Measurements from ENCODE around the gene PACS2. TPM values are rescaled to one million over a fixed set of nuclear protein-coding genes. Genes with fewer than 3 reads are reported as not detected.

Gene PACS2
- total RNA-seq, 1 donor from 2014 or later, result 124 TPM

DNA sequence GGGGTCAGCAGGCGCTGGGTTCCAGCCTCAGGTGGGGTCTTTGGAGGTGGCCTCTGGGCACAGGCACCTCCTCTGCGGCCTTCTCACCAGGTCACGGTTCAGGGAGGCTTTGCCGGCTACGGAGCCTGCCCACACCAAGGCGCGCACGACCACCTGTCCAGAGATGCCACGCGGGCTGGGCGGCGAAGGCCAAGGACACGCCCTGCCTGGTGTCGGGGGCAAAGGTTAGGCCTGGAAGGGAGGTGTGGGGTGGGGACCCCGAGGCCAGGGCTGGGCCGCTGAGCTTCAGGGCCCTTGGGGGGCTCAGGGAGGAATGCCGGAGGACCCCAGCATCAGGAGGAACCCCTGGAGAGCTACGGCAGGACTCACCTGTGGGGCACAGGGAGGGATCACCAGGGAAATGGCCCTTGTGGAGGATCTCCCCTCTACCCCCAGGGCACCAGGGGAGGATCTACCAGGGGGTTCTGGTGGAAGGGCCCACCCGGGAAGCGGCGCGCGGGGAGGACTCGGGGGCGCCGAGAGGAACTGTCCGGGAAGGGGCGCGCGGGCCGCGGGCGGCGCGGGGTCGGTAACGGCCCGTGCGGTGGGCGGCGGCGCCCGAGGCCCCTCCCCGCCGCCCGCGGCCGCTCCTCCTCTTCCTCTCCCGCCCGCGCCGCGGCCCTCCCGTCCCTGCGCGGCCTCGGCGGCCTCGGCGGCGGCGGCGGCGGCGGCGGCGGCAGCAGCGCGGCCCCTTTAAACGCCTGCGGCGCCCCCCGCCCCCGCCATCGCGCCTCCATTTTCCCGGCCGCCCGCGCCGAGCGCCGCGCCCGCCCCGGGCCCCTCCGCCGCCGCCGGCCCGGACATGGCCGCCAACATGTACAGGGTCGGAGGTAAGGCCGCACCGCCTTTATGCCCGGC lies 104.9 kb downstream of the PACS2 start, which contains the start of gene MTA1:
TSS of gene MTA1 (plus strand) at position 633 of the 897 bp plus-strand sequence. CDS start at position 842, 209 bp downstream.
- no peak for DNase-seq (ENCODE audit: extremely low read depth, low read depth, low spot score)

DNA sequence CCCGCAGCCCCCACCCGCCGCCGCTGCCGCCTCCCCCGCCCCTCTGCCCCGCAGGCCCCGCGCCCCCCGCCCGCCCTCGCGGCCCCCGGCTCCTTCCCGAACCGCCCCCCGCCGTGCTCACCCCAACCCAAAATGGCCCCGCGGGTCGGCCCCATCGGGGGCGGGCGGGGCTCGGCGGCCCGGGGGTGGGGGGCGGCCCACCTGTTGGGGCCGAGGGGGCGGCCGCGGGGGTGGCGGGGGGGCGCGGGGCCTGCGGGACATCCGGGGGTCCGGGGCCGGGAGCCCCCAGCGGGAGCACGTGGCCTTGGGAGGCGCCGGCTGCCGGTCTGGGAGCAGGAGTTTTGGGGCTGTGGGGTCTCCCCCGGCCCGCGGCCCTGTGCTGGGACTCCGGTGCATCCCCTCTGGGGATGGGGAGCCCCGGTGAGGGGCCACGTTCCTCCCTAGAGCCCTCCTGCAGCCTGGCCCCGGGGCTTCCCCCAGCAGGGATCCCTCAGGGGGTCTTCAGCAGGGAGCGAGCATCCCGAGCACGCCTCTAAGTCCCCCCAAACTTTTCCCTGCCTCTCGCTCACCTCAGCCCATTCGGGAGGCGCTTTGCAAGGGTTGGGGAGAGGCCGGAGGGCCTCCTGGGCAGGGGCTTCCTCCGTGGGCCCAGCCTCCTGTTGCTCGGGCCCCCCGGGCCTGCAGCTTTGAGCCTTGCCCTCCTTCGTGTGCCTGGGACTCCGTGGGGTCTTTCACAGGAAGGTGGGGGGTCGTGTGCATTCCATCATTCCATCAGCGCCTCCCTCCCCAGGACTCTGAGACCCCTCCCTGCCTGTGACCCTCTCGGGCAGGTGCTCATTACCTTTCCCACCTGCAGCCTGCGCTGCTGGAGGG lies 105.8 kb downstream of the PACS2 start:
- DNase-seq (ENCODE audit: extremely low read depth, low read depth, low spot score), result no peak

DNA sequence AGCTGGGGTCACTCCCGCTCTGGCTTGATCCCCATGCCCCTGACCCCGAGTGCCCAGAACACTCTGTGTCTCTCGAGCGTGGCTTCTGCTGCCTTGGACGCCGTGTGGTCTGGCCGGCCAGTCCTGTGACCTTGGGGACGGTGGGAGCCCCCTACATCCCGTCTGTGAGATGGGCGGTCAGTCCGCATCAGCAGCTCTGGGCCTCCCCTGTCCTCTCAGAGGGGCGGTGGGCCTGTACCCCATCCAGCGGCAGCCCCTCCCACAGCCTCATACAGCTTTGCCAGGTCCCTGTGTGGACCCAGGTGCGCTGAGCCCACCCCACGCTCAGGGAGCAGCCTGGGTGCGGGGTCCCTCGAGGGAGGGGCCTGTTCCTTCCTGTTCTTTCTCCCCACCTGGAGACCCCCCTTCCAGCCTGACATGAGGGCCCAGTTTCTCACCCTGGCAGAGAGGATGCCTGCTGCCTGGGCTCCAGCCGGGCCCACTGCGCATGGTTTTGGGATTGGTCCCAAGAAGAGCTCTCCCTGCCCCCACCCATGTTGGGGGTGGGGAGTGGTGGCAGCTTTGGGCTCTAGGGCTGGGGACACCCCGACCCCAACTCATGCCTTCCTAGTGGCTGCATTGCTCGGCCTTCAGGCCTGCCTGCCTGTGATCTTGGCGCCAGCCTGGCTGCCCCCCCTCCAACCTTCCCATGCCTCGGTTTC lies 106.6 kb downstream of the PACS2 start:
- DNase-seq (ENCODE audit: extremely low read depth, low read depth, low spot score), result no peak

DNA sequence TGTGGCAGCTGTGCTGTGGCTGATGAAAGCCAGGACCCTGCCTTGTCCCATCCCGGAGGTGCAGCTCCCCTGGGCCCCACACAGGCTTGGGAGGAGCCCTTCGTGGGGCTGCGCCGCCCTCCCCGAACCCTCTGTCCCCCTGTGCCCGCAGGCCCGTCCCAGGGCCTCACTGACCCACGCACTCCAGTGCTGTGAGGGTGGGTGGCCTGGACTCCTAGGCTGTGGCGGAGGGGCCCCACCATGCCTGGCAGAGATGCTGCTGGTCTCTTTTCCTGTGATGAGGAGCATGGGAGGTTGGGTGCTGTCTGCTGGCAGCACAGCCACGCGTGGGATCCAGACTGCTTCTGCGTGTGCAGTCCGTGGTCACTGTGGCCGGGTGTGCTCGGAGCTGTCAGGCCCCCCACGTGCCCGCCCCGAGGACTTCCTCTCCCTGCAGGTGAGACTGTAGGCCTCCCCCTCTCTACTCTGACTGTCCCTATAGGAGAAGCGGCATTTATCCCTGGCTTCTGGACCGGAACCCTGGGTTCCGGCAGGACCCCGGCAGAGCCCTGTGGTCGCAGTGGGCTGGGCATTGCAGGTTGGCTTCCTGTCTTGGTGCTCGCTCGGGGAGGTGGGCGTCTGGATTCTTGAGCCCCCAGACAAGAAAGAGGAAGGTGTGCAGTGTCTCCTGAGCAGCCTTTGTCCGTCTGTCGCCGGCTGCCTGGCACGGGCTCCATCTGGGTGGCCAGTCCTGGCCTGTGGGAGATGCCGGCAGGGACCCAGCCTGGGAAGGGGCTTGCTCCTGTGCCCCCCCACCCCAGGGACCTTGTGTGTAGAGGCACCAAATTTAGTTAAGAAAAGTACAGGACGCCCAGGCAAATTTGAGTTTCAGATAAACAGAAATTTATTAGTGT lies 107.4 kb downstream of the PACS2 start:
- DNase-seq (ENCODE audit: extremely low read depth, low read depth, low spot score), result no peak

DNA sequence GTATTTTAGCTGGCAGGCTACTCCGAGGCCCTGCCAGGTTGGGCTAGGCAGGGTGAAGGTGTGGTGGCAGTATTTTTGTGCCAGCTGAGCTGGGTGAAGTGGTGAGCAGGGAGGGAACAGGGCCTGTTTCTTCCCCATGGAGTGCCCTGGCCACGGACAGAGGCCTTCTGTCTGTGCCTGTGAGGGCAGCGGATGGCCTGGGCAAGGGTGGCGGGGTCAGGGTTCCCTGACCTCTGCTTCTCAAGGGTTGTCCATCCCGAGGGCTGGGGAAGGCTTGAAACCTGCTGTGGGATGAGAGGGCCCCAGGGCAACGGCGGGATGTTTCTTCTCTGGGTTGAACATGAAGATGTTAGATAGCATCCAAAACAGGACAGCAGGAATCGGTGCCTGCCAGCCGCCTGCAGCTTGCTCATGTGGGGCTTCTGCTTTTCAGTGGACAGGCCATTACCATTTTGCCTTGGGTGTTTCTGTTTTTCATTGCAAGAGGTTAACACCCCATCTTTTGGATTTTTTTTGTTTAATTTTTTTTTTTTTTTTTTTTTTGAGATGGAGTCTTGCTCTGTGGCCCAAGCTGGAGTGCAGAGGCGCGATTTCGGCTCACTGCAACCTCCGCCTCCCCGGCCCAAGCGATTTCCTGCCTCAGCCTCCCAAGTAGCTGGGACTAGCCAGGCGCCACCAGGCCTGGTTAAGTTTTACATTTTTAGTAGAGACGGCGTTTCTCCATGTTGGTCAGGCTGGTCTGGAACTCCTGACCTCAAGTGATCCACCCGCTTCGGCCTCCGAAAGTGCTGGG lies 108.3 kb downstream of the PACS2 start:
- no peak for DNase-seq (ENCODE audit: extremely low read depth, low read depth, low spot score)

DNA sequence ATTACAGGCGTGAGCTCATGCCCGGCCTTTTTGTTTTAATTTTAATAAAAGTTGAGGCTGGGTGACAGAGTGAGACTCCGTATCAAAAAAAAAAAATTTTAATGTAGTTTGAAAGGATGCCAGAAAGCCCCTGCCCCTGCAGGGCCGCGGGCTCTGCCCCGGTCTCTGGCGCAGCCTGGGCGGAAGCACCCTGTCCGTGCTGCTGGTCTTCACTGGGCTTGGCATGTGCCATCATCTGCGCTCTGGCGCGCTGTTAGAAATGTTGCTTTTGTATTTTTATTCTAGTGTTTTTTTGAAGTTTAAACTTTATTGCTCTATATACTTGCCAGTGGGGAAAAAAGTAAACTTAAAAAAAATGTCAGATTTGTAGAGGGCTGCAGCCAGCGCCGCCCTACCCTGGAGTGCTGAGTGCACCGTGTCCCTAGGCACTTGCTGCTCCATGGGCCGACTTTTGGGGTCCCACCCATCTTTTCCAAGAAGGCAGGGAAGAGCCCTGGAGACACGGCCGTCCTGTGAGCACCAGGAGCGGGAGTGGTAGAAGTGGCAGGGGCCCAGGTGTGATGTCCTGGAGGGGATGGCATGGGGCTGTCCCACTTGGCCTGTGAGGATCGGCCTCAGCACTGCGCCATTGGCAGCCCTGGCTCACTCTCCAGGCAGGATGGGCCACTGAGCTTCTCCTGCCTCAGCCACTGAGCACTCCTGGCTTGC lies 109.1 kb downstream of the PACS2 start:
- no peak for DNase-seq (ENCODE audit: extremely low read depth, low read depth, low spot score)

DNA sequence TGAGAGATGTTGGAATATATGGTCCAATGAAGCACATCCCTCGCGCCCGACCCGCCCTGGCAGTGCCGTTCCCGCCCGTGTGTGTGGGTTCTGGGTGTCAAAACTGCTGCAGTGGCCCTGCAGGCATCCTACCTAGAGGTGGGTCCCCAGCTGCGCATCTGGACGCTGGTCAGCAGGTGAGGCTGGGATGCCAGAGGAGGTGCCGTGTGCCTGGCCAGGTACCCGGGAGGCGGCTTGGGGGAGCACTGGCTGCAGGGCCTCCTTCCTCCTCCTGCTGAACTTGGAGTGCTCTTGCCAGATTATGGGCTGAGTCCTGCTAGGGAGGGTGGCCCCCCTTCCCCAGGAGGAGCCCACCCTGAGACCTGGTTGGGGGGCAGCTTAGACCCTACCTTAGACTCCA lies 110.3 kb downstream of the PACS2 start:
- DNase-seq (ENCODE audit: extremely low read depth, low read depth, low spot score), result no peak

DNA sequence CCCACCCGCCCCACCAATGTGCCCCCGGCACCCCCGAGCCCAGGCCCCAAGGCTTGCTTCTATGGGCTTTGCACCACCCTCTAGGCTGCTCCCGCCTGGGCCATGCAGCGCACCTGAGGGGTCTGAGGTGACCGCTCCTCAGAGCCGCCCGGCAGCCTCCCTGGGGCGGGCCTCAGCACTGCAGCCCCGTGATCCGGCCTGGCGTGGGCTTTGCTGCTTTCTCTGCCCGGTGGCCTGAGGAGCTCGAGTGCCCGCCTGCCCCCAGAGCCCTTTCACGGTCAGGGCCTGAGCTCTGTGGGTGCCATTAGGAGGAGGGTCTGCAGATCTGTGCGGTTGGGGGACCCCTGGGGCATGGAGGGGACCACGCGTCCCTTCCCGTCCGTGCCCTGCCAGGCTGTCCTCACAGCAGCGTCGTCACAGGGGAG lies 111.3 kb downstream of the PACS2 start:
- no peak for DNase-seq (ENCODE audit: extremely low read depth, low read depth, low spot score)

DNA sequence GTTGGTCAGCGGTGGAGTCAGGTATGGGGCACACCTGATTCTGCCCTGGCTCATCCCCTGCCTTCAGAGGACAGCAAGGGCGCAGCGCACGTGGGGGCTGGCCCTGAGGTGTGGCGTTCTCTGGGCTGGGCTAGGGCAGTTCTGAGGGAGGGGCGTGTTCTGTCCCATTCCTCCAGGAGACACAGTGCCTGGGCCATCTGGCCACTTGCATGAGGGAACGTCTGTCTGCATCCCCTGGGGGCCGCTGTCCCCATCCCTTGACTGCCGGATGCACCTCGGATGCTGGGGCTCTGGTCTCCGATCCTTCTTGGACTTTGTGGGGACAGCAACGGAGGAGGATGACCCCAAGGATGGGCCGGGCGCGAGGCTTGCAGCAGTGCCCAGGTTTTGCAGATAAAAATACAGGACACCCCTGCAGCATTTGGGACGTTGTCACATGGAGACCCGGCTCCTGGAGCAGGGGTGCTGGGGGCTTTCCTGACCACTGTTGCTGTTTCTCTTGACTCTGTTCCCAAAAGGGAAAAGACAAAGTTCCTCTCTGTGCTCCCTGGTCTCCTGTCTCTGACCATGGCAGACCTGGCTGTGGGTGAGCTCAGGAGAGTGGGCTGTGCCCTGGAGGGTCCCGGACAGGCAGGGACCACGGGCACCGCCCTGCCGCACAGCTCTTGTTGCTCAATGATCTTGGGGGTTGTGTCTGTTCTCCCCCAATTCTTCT lies 112.0 kb downstream of the PACS2 start:
- DNase-seq (ENCODE audit: extremely low read depth, low read depth, low spot score), result no peak

DNA sequence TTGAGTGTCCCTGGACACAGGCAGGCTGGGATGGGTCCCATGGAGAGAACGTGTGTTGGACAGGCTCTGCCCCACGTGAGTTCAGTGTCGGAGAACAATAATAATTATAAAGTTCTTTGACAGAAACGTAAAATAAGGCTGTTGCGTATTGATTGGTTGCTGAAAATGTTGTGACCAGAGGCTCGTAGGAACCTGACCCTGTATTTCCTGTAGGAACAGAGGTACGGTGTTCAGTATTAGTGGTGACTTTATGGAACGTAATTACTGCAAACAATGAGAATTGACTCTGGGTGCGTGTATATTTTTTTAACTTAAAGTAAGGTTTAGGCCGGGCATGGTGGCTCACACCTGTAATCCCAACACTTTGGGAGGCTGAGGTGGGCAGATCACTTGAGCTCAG lies 112.9 kb downstream of the PACS2 start:
- no peak for DNase-seq (ENCODE audit: extremely low read depth, low read depth, low spot score)

DNA sequence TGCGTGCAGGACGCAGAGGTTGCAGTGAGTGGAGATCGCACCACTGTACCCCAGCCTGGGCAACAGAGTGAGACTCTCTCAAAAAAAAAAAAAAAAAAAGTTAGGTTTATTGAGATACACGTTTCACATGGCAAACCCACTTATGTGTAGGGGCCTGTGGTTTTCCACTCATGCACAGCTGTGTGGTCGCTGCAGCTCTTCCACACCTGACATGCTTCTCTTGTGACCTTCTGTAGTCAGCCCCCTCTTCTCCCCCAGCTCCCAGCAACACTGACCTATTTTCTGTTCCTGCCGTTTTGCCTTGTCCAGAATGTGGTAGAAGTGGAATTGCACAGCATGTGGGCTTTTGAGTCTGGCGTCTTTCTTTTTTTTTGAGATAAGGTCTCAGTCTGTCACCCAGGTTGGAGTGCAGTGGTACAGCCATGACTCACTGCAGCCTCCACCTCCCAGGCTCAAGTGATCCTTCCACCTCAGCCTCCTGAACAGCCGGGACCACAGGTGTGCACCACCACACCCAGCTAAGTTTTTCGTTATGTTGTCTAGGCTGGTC lies 113.5 kb downstream of the PACS2 start:
- DNase-seq (ENCODE audit: extremely low read depth, low read depth, low spot score), result no peak

DNA sequence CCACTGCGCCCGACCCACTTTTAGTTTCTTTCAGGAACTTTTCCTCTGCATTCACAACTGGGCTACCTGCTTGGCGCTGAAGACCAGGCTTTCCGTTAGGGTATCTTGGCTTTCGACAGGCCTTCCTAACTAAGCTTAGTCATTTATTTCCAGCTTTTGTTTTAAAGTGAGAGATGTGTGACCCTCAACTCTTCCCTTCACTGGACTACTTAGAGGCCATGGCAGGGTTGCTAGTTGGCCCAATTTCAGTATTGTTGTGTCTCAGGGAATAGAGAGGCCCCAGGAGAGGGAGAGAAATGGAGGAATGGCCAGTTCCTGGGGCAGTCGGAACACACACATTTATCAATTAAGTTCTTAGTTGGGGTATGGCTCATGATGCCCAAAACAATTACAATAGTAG lies 115.5 kb downstream of the PACS2 start:
- peak; percentile 60 for DNase-seq (ENCODE audit: extremely low read depth, low read depth, low spot score)

DNA sequence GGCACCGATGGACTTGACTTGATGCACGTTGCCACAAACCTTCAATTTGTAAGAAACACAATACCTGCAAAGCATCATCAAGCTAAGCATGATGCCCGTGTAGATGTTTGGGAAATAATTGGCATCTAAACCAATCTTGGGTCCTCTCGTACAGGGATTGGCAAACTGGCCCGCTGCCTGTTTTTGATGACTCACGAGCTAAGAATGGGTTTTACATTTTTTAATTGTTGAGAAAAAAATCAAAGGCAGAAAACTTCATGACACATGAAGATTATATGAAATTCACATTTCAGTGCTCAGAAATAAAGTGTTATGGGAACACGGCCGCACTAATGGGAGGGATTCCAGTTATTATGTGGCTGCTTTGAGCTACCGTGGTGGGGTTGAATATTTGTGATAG lies 116.0 kb downstream of the PACS2 start:
- DNase-seq (ENCODE audit: extremely low read depth, low read depth, low spot score), result peak; percentile 82

DNA sequence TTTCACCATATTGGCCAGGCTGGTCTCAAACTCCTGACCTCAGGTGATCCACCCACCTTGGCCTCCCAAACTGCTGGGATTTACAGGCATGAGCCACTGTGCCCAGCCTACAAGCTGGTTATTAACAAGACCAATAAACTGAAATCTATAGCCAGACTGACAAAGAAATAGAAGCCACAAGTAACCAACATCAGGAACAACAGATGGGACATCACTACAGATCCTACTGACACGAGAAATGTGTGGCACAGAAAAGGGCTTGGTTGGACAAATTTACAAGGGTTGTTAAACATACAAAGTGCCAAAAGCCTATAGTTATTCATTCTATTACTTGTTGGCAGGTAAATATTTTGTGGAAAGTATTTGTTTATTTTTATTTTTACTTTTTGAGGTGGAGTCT lies 116.7 kb downstream of the PACS2 start:
- no peak for DNase-seq (ENCODE audit: extremely low read depth, low read depth, low spot score)

DNA sequence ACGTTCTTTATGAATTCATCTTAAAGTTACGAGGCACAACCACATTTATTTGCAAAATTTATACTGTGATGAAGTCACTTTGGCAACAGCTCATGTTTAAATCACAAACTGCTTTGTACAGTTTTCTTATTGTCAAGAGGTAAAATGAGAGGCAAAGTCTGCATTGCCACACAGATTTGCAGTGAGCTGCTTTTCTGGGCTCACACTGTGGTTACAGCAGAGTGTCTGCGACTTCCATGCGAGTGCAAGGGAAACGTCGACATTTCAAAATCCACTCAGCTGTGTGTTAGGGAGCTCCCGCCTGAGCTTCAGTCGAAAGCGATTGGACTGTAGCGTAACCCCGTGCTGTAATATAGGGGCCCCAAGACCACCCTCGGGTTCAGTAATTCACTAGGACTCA lies 118.1 kb downstream of the PACS2 start:
- no peak for DNase-seq (ENCODE audit: extremely low read depth, low read depth, low spot score)

DNA sequence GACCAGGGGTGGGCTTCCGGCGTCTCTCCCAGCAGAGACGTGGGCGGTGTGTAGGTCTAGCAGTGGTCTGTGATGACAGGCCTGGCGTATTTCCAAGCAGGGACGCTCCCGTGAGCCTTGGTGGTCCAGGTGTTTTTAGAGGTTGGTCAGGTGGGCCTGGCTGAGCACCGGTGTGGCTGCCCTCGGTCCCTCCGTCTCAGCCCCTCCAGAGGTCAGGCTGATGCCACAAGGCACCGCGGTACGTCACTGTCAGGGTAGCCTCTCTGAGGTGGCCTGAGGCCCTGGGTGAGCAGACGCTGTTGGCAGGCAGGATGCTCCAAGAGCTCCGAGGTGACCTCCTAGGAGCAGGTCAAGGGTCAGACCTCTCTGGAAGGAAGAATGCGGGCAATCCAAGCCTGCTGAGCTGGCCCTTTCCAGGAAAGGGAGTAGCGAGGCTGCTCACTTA lies 118.6 kb downstream of the PACS2 start:
- DNase-seq (ENCODE audit: extremely low read depth, low read depth, low spot score), result no peak

DNA sequence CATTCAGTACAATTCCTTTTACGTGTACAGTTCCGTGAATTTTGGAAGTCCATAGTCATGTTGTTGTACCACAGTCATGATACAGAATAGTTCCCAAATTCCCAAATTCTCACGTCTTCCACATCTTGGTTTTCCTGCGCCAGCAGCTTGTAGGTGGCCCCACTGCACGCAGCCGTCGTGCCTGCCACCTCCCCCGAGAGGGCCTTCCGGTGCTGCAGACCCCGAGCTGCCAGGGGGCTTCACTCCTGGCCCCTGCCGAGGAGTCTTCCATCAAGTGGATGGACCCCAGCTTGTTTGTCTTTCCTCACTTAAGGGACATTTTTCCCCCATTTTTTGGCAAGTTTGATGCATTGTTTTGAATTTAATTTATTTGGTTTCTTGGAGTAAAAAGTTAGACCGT lies 121.9 kb downstream of the PACS2 start:
- no peak for DNase-seq (ENCODE audit: extremely low read depth, low read depth, low spot score)
